K562 (cell line): ENCODE data around the gene VSTM2B. TPM values are rescaled to one million over a fixed set of nuclear protein-coding genes. Genes with fewer than 3 reads are reported as not detected.

Experiments
- ATAC-seq: fragments of 200-7000 bp; cut with Tn5 transposase; 3 replicates; pipeline ENCODE4 v1.9.1; 2020; ENCODE audit warnings: moderate library complexity
- BruUV-seq: library from RNA; stranded (reverse); fragments of 400-500 nt; replicated peaks from 2 replicates; lab custom pipeline; 2021; lab: Mats Ljungman, UMichigan
- CTCF ChIA-PET: fragments of 300-600 bp; formaldehyde crosslinking; extraction: SDS; loops from one replicate; lab custom pipeline; 2021; ENCODE audit warnings: low intra/inter-chr PET ratio; lab: Yijun Ruan, JAX
- POLR2A ChIA-PET: fragments of 300-600, 350-650 bp; sonication (Branson Sonifier 250); formaldehyde crosslinking; extraction: SDS; loops from one replicate; lab custom pipeline; 2021; ENCODE audit warnings: antibody characterized with exemption, inconsistent platforms; lab: Yijun Ruan, JAX
- DNase-seq, 4 experiments: peaks; one replicate each; pipeline versions ENCODE4 v3.0.0 to v3.0.0-alpha.2; 2011 to 2018; ENCODE audit warnings: low spot score in 3 of 4, mixed read lengths in 3 of 4; ENCODE audit errors: extremely low read depth in 1 of 4
- FAIRE-seq: peaks from 2 replicates; lab custom pipeline; 2011; peaks lifted over from hg19 to GRCh38; lab: Jason Lieb, UNC
- H2AFZ ChIP-seq: 2 replicates; pipeline ENCODE4 v1.6.0; 2011; ENCODE audit warnings: low read depth, low read length, control low read depth, inconsistent platforms
- H3K27ac ChIP-seq: fragments of 200-600 bp; 3 replicates; pipeline ENCODE4 v1.8.0; 2011; ENCODE audit warnings: low read depth, mild to moderate bottlenecking, control low read depth, inconsistent platforms, low read length, moderate library complexity, mixed read lengths; ENCODE audit errors: extremely low read depth
- H3K27me3 ChIP-seq, 2 experiments: fragments of 300-600 bp in 1 of 2; 2 replicates in 1 of 2; 3 replicates in 1 of 2; pipeline versions ENCODE4 v1.6.0 to v1.8.0; 2011; ENCODE audit warnings: inconsistent platforms in 2 of 2, low read length in 2 of 2, mild to moderate bottlenecking in 1 of 2, mixed read lengths in 1 of 2, moderate library complexity in 1 of 2; ENCODE audit not compliant: control insufficient read depth in 2 of 2, insufficient read depth in 2 of 2
- H3K36me3 ChIP-seq: fragments of 300-600 bp; 3 replicates; pipeline ENCODE4 v1.8.0; 2011; ENCODE audit warnings: mild to moderate bottlenecking, low read length, inconsistent platforms; ENCODE audit not compliant: control insufficient read depth, insufficient read depth
- H3K4me1 ChIP-seq, 2 experiments: fragments of 200-600 bp in 1 of 2; replicated peaks in 1 of 2; 2 replicates in 1 of 2; 3 replicates in 1 of 2; pipeline versions ENCODE4 v1.5.1 to v1.8.0; 2011; ENCODE audit warnings: inconsistent platforms in 2 of 2, low read length in 2 of 2, mild to moderate bottlenecking in 1 of 2, mixed read lengths in 1 of 2, moderate library complexity in 1 of 2; ENCODE audit not compliant: control insufficient read depth in 2 of 2, insufficient read depth in 2 of 2
- H3K4me2 ChIP-seq: 2 replicates; pipeline ENCODE4 v1.6.1; 2011; ENCODE audit warnings: low read length, control low read depth, inconsistent platforms, mixed read lengths; ENCODE audit not compliant: insufficient read depth
- H3K4me3 ChIP-seq: fragments of 200-600 bp; sonication (generic), shearing (Covaris generic); 2 replicates; pipeline ENCODE4 v1.5.1; 2016; ENCODE audit warnings: control low read depth, inconsistent platforms
- H3K79me2 ChIP-seq: fragments of 200-600 bp; 3 replicates; pipeline ENCODE4 v1.8.0; 2011; ENCODE audit warnings: low read length, inconsistent platforms; ENCODE audit not compliant: control insufficient read depth, insufficient read depth
- H3K9ac ChIP-seq, 2 experiments: 2 replicates each; pipeline versions ENCODE4 v1.6.0 to v1.6.1; 2011; ENCODE audit warnings: low read depth in 2 of 2, low read length in 2 of 2, control low read depth in 1 of 2, inconsistent platforms in 1 of 2, mild to moderate bottlenecking in 1 of 2, mixed read lengths in 1 of 2; ENCODE audit not compliant: insufficient read depth in 1 of 2
- H3K9me1 ChIP-seq: one replicate; pipeline ENCODE4 v1.6.0; 2011; ENCODE audit warnings: inconsistent platforms, mild to moderate bottlenecking, low read length, moderate library complexity; ENCODE audit not compliant: control insufficient read depth, insufficient read depth
- H3K9me3 ChIP-seq: replicated peaks from 2 replicates; pipeline ENCODE4 v1.5.1; 2011; ENCODE audit warnings: low read depth, low read length, inconsistent platforms; ENCODE audit not compliant: control insufficient read depth, insufficient read depth
- H4K20me1 ChIP-seq: replicated peaks from 2 replicates; pipeline ENCODE4 v1.6.1; 2011; ENCODE audit warnings: low read length, inconsistent platforms, mixed read lengths; ENCODE audit not compliant: control insufficient read depth, insufficient read depth
- MAFK ChIP-seq: IDR thresholded peaks from 2 replicates; pipeline ENCODE4 v1.6.1; 2011; ENCODE audit warnings: low read length, improper control_type of control experiment
- WGBS: fragments of 100-300 bp; shearing (Covaris generic); methylation state at CpG from one replicate; pipeline ENCODE4 v1.1.6; 2016; ENCODE audit warnings: low coverage, mixed read lengths; ENCODE audit not compliant: insufficient coverage; ENCODE audit errors: missing lambda C conversion rate; 5-methylcytosine and 5-hydroxymethylcytosine counted together
- in situ Hi-C: fragments of 300-500 bp; cut with MboI; formaldehyde crosslinking; loops from 4 replicates; pipeline ENCODE4 v1.15.0; 2018; ENCODE audit warnings: inconsistent platforms, mixed read lengths
- intact Hi-C: fragments of 100-400 bp; cut with micrococcal nuclease; formaldehyde crosslinking; loops from 2 replicates; pipeline ENCODE4 v1.14.2; 2022
- polyA plus RNA-seq, 8 experiments: library from polyadenylated mRNA; depleted of rRNA in 4 of 8; stranded (reverse) in 5 of 8; unstranded in 3 of 8; fragments of >200 nt; fragmentation: Nextera tagmentation in 2 of 8; fragmentation: Illumina TruSeq in 1 of 8; extraction: Ambion mirVana in 2 of 8; extraction: Trizol in 1 of 8; gene quantifications; 2 replicates each; pipeline versions ENCODE4 v1.2.1 to v1.2.3, GENCODE V29; 2011 to 2014; ENCODE audit warnings: inconsistent platforms in 1 of 8, missing spikeins in 1 of 8
- total RNA-seq, 7 experiments: library from RNA; depleted of rRNA in 6 of 7; stranded (reverse); fragments of >200 nt in 6 of 7; fragmentation: Illumina TruSeq in 2 of 7; extraction: Trizol in 2 of 7; gene quantifications; 2 replicates each; pipeline versions ENCODE4 v1.2.1 to v1.2.3, GENCODE V29; 2011 to 2021; ENCODE audit warnings: low replicate concordance in 1 of 7
- TF ChIP-seq, protein P1 (sequence below), 2 experiments: fragments of 150-350 bp in 1 of 2; IDR thresholded peaks; 2 replicates each; pipeline ENCODE4 v1.6.1; 2012 to 2016; ENCODE audit warnings: low read depth in 2 of 2, low read length in 2 of 2, mild to moderate bottlenecking in 1 of 2, moderate library complexity in 1 of 2
- TF ChIP-seq, protein P2 (sequence below): sonication (generic); formaldehyde crosslinking; IDR thresholded peaks from 2 replicates; pipeline ENCODE4 v1.4.0; 2020; ENCODE audit warnings: mild to moderate bottlenecking, missing genetic modification reagents

The VSTM2B gene
- total and polyA plus RNA-seq, 9 of the 15 experiments (the other 6 are each of a cell fraction or from before 2014, with no cell fraction given), result not detected

DNA sequence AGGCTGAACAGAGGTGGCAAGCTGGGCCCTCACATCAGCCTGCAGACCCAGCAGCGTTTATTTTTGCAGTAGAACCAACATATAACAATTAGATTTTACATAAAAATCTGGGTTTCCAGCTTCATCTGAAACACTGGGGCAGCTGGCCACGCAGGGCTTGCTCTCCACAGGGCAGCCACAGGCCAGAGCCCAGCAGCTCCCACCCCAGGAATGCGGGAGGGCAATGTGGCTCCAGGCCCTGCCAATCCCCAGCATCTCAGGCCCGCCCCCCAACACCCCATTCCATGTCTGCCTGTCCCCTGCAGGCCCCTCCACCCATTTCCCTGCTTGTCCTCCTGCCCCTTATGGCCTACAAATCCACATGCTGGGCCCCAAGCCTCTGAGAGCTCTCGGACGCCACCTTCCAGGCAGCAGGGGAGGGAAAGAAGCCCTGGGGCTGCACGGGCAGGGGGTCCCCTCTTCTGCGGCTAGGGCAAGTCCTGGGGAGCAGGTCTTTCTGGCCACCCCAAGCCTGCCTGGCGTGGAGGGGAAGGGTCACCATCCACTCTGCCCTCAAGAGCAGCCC, 15.0 kb upstream of the VSTM2B start:
- BruUV-seq, result no TSS peak
- ChIA-PET CTCF (no interaction called here), POLR2A (interaction anchor here (0.7 to 0.9 kb wide), 2 partner anchors 12 to 251 kb away, joined by 3 read pairs; no protein-coding TSS in a partner anchor)
- Histone ChIP-seq H3K27ac (no peak overlapping the region), H4K20me1 (no peaks in the 10 kb centered on the region), H3K36me3 (no peaks in the 10 kb centered on the region), H3K27me3 (peaks cover 0 to 7% of the 10 kb centered on the region in 2 experiments; a peak in 2 of 5 replicates), H2AFZ (no peak overlapping the region), H3K4me3 (no peak overlapping the region), H3K4me1 (no peaks in the 10 kb centered on the region), H3K79me2 (no peaks in the 10 kb centered on the region), H3K9ac (no peak overlapping the region), H3K9me3 (no peaks in the 10 kb centered on the region), H3K4me2 (no peak overlapping the region), H3K9me1 (no peaks in the 10 kb centered on the region)
- 4% methylated on average over 6 of the region's 9 CpGs for WGBS
- FAIRE-seq (no peak), DNase-seq (no peak), ATAC-seq (no peak)
- in situ Hi-C loops (no loop called here), intact Hi-C loops (no loop called here)
- TF ChIP-seq, protein P1, sequence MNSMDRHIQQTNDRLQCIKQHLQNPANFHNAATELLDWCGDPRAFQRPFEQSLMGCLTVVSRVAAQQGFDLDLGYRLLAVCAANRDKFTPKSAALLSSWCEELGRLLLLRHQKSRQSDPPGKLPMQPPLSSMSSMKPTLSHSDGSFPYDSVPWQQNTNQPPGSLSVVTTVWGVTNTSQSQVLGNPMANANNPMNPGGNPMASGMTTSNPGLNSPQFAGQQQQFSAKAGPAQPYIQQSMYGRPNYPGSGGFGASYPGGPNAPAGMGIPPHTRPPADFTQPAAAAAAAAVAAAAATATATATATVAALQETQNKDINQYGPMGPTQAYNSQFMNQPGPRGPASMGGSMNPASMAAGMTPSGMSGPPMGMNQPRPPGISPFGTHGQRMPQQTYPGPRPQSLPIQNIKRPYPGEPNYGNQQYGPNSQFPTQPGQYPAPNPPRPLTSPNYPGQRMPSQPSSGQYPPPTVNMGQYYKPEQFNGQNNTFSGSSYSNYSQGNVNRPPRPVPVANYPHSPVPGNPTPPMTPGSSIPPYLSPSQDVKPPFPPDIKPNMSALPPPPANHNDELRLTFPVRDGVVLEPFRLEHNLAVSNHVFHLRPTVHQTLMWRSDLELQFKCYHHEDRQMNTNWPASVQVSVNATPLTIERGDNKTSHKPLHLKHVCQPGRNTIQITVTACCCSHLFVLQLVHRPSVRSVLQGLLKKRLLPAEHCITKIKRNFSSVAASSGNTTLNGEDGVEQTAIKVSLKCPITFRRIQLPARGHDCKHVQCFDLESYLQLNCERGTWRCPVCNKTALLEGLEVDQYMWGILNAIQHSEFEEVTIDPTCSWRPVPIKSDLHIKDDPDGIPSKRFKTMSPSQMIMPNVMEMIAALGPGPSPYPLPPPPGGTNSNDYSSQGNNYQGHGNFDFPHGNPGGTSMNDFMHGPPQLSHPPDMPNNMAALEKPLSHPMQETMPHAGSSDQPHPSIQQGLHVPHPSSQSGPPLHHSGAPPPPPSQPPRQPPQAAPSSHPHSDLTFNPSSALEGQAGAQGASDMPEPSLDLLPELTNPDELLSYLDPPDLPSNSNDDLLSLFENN (IDR thresholded peaks at IDR 0.05; ENCODE audit: low read depth in 2 of 2, low read length in 2 of 2), result no peak
- TF ChIP-seq, protein P2, sequence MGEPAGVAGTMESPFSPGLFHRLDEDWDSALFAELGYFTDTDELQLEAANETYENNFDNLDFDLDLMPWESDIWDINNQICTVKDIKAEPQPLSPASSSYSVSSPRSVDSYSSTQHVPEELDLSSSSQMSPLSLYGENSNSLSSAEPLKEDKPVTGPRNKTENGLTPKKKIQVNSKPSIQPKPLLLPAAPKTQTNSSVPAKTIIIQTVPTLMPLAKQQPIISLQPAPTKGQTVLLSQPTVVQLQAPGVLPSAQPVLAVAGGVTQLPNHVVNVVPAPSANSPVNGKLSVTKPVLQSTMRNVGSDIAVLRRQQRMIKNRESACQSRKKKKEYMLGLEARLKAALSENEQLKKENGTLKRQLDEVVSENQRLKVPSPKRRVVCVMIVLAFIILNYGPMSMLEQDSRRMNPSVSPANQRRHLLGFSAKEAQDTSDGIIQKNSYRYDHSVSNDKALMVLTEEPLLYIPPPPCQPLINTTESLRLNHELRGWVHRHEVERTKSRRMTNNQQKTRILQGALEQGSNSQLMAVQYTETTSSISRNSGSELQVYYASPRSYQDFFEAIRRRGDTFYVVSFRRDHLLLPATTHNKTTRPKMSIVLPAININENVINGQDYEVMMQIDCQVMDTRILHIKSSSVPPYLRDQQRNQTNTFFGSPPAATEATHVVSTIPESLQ (CRISPR knock-in tag), result no peak
- no peak for TF ChIP-seq MAFK
